HL-60 (cell line): ENCODE data around the gene LRRN2.

Source experiments
- DNase-seq, 2 experiments: peaks; one replicate each; pipeline ENCODE4 v3.0.0-alpha.2; 2010 to 2020; ENCODE audit warnings: low read depth in 1 of 2, low spot score in 1 of 2
- H3K27ac ChIP-seq: fragments of 250-450 bp; sonication (Bioruptor Pico); replicated peaks from 2 replicates; pipeline ENCODE4 v1.5.1; 2020; ENCODE audit warnings: mild to moderate bottlenecking, moderate library complexity
- H3K27me3 ChIP-seq: fragments of 250-450 bp; sonication (Bioruptor Pico); 2 replicates; pipeline ENCODE4 v1.5.1; 2021; ENCODE audit warnings: mild to moderate bottlenecking, moderate library complexity; ENCODE audit not compliant: insufficient read depth, poor library complexity, severe bottlenecking
- H3K4me3 ChIP-seq: replicated peaks from 2 replicates; pipeline ENCODE4 v1.5.1; 2011; ENCODE audit warnings: mild to moderate bottlenecking, control low read depth, low read length; ENCODE audit not compliant: insufficient read depth
- GABPA ChIP-seq: IDR thresholded peaks from 2 replicates; pipeline ENCODE4 v1.6.1; 2012; ENCODE audit warnings: low read depth
- POLR2AphosphoS5 ChIP-seq: IDR thresholded peaks from 2 replicates; pipeline ENCODE4 v1.6.1; 2012; ENCODE audit warnings: low read depth
- SPI1 ChIP-seq: IDR thresholded peaks from 2 replicates; pipeline ENCODE4 v1.6.1; 2012; ENCODE audit warnings: low read depth, mild to moderate bottlenecking, borderline replicate concordance
- TF ChIP-seq, protein P1 (sequence below): IDR thresholded peaks from one replicate; pipeline ENCODE4 v1.5.1; 2011; ENCODE audit warnings: low read length, control low read depth, inconsistent platforms; ENCODE audit not compliant: insufficient read depth
- TF ChIP-seq, protein P2 (sequence below): IDR thresholded peaks from 2 replicates; pipeline ENCODE4 v1.6.1; 2012; ENCODE audit warnings: low read depth; ENCODE audit not compliant: insufficient replicate concordance

The LRRN2 gene

DNA sequence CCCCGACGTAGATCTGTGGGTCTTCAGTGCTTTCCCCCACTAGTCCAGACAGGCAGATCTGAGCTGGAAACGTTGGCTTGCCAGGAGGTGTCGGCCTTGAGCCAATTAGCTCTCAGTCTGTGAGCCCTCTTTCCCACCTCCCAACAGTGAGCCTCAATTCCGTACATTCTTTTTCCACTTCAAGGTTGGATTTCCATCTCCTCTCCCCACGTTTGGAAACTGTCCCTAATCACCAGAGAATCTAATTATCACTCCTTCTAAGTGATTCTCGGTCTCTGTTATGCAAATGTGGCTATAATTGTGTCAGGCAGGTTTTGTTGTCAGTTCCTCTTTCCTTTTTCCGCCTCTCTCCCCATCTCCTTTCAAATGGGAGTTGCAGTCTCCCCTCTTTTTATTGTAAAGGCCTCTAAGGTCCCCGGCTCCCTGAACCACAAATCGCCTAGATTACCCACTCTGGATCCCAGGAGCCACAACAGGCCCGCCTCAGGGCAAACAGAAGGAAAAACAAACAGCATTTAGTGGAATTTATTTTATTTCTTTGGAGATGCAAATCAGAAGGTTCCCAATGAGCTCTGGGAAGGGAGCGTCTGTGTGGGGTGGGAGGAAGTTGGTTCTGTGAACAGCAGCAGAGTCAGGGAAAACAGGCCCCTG, 29.4 kb upstream of the LRRN2 start:
- no peak overlapping the region for H3K27ac ChIP-seq
- TF ChIP-seq SPI1, result peak; percentile 45
- TF ChIP-seq, protein P1, sequence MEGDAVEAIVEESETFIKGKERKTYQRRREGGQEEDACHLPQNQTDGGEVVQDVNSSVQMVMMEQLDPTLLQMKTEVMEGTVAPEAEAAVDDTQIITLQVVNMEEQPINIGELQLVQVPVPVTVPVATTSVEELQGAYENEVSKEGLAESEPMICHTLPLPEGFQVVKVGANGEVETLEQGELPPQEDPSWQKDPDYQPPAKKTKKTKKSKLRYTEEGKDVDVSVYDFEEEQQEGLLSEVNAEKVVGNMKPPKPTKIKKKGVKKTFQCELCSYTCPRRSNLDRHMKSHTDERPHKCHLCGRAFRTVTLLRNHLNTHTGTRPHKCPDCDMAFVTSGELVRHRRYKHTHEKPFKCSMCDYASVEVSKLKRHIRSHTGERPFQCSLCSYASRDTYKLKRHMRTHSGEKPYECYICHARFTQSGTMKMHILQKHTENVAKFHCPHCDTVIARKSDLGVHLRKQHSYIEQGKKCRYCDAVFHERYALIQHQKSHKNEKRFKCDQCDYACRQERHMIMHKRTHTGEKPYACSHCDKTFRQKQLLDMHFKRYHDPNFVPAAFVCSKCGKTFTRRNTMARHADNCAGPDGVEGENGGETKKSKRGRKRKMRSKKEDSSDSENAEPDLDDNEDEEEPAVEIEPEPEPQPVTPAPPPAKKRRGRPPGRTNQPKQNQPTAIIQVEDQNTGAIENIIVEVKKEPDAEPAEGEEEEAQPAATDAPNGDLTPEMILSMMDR, result no peak
- H3K27me3 ChIP-seq, result peaks cover 17% of the 10 kb centered on the region
- no peak overlapping the region for H3K4me3 ChIP-seq
- DNase-seq, result no peak

DNA sequence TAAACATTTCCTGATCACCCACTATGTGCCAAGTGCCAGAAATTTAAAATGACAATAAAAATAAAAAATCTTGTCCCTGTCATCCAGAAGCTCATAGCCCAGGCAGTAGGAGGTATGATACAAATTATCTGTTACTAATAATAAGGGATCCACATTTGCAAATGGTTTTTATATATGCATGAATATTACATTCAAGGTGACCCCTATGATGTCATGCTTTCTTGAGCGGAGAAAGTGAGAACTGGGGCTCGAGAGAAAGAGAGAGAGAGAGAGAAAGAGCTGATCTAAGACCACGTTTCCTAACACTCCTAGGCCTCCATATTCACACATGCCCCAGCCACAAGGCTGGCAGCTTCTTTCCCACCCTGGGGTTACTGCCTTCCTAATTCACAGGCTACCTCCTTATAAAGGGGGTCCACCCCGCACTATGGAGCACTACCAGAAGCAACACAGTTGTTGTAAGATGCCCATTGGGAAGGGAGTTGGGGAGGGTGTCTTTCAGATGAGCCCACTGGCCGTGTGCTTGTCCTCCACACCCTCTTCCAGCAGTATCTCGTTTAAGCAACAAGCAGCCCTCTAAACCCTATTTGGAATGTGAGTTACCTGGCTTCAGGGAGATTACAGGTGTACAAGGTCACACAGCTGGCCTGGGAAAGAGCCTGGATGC, 28.8 kb upstream of the LRRN2 start:
- no peak overlapping the region for H3K27ac ChIP-seq
- peaks cover 17% of the 10 kb centered on the region for H3K27me3 ChIP-seq
- no peak overlapping the region for H3K4me3 ChIP-seq
- DNase-seq, result no peak
- TF ChIP-seq, protein P2, sequence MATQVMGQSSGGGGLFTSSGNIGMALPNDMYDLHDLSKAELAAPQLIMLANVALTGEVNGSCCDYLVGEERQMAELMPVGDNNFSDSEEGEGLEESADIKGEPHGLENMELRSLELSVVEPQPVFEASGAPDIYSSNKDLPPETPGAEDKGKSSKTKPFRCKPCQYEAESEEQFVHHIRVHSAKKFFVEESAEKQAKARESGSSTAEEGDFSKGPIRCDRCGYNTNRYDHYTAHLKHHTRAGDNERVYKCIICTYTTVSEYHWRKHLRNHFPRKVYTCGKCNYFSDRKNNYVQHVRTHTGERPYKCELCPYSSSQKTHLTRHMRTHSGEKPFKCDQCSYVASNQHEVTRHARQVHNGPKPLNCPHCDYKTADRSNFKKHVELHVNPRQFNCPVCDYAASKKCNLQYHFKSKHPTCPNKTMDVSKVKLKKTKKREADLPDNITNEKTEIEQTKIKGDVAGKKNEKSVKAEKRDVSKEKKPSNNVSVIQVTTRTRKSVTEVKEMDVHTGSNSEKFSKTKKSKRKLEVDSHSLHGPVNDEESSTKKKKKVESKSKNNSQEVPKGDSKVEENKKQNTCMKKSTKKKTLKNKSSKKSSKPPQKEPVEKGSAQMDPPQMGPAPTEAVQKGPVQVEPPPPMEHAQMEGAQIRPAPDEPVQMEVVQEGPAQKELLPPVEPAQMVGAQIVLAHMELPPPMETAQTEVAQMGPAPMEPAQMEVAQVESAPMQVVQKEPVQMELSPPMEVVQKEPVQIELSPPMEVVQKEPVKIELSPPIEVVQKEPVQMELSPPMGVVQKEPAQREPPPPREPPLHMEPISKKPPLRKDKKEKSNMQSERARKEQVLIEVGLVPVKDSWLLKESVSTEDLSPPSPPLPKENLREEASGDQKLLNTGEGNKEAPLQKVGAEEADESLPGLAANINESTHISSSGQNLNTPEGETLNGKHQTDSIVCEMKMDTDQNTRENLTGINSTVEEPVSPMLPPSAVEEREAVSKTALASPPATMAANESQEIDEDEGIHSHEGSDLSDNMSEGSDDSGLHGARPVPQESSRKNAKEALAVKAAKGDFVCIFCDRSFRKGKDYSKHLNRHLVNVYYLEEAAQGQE, result no peak
- TF ChIP-seq, protein P1, result no peak
- TF ChIP-seq POLR2AphosphoS5 (no peak), GABPA (no peak), SPI1 (no peak)

DNA sequence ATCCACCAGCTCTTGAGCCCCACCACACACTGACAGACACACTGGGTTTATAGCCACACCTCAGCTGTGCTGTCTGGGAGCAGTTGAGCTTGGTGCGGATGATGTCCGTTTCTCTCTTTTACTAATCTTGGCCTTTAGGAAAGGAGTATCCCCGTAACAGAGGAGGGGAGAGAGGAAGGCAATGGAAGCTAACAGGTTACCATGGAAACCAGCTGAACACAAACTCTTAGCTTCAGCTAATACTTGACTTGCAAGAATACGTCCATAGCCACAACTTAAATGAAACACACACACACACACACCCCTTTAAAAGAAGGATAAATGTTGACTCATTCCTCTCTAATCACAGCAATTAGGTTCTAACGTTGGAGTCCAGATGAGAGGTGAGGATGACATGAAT, 28.0 kb upstream of the LRRN2 start:
- H3K27me3 ChIP-seq, result peaks cover 21% of the 10 kb centered on the region
- no peak for DNase-seq
- H3K27ac ChIP-seq, result no peak overlapping the region
- H3K4me3 ChIP-seq, result no peak overlapping the region
- TF ChIP-seq SPI1, result no peak
- TF ChIP-seq POLR2AphosphoS5, result no peak
- TF ChIP-seq, protein P2, result no peak
- TF ChIP-seq, protein P1, result no peak
- no peak for TF ChIP-seq GABPA
